ENCODE results near the gene NTN1.
"Not testable (repeated sequence)": the region's sequence is repeated elsewhere in the genome, so short reads cannot be mapped to it uniquely, and the experiment has no call there.

Gene NTN1

DNA sequence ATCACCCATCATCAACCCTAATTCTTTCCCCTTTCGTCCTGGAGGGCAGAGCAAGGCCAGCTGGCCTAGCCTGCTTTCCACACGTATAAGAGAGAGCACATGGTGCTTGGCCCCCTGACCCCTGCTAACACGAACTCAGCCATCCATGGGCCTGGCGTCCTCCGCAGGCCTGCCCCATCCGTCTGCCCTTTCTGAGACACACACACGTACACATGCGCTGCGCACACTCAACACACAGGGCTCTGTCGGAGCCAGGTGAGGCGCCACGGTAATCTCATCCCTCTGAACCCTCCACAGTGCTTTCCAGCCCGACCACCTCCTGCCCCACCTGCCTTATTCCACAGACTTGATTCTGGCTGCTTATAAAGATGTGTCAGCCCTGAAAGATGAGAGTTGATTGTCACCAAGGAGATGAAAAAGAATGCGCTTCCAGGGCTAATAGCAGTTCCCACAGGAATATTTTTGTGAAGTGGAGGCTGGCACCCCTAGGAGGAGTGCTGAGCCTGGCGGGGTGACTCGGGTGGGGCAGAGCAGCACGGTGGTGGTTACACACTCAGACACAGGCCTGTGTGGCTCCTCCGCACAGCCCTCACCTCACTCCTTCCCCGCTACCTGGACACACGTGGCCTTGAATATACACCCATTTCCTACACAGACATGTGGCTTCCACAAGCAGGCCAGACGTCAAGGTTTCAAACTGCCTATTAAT, 228.1 kb downstream of the NTN1 start:
- DNase-seq (ENCODE audit: low read depth in 1 of 2, low spot score in 1 of 2) = no peak
- no peak for TF ChIP-seq JUND (IDR thresholded peaks at IDR 0.05; ENCODE audit: low read depth)
- in situ Hi-C loops (cut with HindIII; ENCODE audit: low pct_unique_long_range_greater_than_20kb, low sequenced_read_pairs) = no loop called here

DNA sequence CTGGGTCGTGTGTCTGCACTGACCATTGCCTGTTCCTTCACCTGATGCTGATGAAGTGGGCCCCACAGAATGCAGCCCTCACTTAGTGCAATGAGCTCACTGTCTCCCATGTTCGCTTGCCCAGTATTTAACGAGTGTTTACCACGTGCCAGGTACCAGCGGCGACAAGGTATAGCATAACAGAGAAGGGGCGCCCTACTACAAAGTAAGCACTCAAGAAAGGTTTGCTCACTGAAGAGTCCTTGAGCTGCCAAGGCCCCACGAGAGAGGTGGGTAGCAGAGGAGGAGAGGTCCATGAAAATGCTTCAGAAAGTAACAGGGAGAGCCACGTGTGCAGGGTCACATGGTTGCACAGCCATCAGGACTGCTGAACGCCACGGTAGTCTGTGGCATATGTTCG, 230.0 kb downstream of the NTN1 start:
- no peak for TF ChIP-seq JUND (IDR thresholded peaks at IDR 0.05; ENCODE audit: low read depth)
- no peak for DNase-seq (ENCODE audit: low read depth in 1 of 2, low spot score in 1 of 2)
- in situ Hi-C loops (cut with HindIII; ENCODE audit: low pct_unique_long_range_greater_than_20kb, low sequenced_read_pairs) = no loop called here

DNA sequence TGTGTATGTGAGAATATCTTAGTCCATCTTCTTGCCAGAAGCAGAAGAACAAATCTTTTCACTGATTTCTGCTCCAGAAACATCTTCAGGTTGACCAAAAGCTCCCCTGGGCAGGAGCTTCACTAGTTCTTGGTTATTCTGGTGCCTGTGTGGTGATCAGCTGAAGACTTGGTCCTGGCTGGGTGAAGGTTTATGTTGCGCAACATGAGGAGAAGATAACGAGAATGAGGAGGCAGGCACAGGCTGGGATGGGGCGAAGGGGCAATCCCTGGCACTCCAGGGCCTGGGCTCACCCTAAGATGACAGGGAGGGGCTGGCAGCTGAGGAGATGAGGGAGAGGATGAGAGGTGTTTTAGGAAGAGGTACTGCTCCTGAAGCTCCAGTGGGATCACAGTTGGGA, 232.0 kb downstream of the NTN1 start:
- in situ Hi-C loops (cut with HindIII; ENCODE audit: low pct_unique_long_range_greater_than_20kb, low sequenced_read_pairs) = no loop called here
- TF ChIP-seq JUND (IDR thresholded peaks at IDR 0.05; ENCODE audit: low read depth) = no peak
- DNase-seq (ENCODE audit: low read depth in 1 of 2, low spot score in 1 of 2) = no peak

DNA sequence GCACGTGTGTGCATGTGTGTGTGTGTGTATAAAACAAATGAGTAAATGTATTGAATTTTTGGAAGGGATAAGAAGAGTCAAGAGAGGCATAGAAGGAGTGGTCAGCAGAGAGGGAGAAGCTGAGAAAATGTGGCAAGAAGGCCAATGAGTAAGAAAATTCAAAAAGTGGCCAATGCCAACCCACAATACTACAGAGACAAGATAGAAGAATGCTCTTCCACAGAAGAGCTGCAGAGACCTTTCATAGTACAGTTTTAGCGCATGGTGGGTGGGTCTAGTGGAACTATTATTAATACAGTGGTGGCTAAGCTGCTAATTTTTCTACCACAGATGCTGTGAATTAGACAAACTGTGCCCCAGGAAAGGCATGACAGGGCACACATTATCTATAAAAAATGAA, 233.5 kb downstream of the NTN1 start:
- TF ChIP-seq JUND (IDR thresholded peaks at IDR 0.05; ENCODE audit: low read depth) = no peak
- in situ Hi-C loops (cut with HindIII; ENCODE audit: low pct_unique_long_range_greater_than_20kb, low sequenced_read_pairs) = no loop called here
- no peak for DNase-seq (ENCODE audit: low read depth in 1 of 2, low spot score in 1 of 2)

DNA sequence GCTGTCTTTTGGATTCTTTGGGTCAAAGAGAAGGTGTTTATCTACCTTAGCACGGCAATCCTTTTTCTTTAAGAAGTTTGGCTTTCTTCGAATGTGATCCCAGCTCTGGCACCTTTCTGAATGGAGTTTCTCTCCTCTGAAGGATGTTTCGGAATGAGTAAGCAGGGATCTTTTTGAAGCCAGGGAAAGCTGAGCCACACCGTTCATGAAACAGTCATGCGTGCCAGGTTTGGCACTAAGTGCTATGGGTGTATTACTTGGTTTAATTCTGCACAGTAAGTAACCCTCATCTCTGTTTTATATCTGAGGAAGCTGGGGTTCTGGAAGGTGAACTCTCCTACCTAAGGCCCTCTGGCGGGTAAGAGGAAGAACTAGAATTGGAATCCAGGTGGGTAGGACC, 234.5 kb downstream of the NTN1 start:
- no peak for DNase-seq (ENCODE audit: low read depth in 1 of 2, low spot score in 1 of 2)
- in situ Hi-C loops (cut with HindIII; ENCODE audit: low pct_unique_long_range_greater_than_20kb, low sequenced_read_pairs) = no loop called here
- no peak for TF ChIP-seq JUND (IDR thresholded peaks at IDR 0.05; ENCODE audit: low read depth)

DNA sequence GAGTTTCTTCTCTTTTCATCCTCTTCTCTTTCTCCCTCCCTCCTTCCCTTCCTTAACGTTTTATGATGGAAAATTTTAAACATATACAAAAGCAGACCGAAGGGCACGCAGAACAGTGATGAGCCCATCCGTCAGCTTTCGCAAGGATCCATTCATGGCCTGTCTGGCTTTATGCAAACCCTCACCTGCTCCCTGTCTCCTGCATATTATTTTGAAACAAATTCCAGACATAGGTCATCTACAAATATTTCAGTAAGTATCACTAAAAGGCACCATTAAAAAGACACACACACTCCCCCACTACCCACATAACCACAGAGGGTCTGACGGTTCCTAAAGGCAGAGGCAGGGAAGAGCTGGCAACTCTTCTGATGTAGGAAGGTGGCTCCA, 235.0 kb downstream of the NTN1 start:
- DNase-seq (ENCODE audit: low read depth in 1 of 2, low spot score in 1 of 2) = no peak
- in situ Hi-C loops (cut with HindIII; ENCODE audit: low pct_unique_long_range_greater_than_20kb, low sequenced_read_pairs) = no loop called here
- no peak for TF ChIP-seq JUND (IDR thresholded peaks at IDR 0.05; ENCODE audit: low read depth)

DNA sequence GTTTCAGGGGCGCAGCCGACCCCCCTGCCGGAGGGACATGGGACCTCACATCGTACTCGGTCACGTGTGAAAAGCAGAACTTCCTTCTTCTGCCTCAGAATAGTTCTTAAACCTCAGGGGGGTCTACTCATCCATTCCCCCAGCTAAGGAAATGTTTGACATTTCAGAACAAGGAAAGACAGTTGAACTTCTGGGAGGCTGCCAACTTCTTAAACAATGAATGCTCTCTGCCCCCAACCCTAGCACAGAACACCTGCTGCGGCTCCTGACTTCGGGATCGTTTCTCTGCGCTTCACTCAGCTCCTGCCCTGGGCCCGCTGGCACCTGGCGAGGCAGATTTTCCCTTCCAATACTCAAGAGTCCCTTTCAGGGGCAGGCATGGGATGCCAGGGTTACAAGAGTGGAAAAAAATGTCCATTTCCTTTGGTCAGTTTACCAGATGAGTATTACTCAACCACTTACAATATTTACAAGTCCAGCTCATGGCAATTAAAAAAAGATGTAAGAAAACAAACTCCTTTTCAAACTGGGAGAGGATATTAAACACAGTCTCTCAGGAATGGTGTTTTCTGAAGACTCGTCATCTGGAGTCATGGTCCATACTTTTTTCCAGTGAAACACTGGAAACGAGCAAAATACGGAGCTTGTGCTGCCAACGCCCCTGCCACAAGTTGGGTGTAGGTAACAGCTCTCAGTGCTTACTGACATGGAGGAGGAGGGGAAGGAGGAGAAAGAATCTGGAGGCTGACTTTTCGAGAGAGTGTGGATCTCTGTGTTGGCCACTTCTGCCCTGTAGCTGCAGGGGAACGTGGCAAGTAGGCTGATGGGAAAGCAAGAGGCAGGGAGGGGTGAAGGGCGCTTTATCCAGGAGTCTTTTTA, 235.7 kb downstream of the NTN1 start:
- in situ Hi-C loops (cut with HindIII; ENCODE audit: low pct_unique_long_range_greater_than_20kb, low sequenced_read_pairs) = no loop called here
- TF ChIP-seq JUND (IDR thresholded peaks at IDR 0.05; ENCODE audit: low read depth) = no peak
- DNase-seq (ENCODE audit: low read depth in 1 of 2, low spot score in 1 of 2) = peak in 1 of 2 experiments; percentile 33

DNA sequence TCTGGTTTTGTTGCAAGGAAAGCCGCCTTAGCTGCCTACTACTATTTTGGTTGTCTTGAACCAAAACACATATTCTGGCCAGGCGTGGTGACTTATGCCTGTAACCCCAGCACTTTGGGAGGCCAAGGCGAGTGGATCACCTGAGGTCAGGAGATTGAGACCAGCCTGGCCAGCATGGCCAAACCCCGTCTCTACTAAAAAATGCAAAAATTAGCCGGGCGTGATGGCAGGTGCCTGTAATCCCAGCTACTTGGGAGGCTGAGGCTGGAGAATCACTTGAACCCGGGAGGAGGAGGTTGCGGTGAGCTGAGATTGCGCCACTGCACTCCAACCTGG, 236.3 kb downstream of the NTN1 start:
- in situ Hi-C loops (cut with HindIII; ENCODE audit: low pct_unique_long_range_greater_than_20kb, low sequenced_read_pairs); DNase-seq (ENCODE audit: low read depth in 1 of 2, low spot score in 1 of 2): not testable (repeated sequence)

DNA sequence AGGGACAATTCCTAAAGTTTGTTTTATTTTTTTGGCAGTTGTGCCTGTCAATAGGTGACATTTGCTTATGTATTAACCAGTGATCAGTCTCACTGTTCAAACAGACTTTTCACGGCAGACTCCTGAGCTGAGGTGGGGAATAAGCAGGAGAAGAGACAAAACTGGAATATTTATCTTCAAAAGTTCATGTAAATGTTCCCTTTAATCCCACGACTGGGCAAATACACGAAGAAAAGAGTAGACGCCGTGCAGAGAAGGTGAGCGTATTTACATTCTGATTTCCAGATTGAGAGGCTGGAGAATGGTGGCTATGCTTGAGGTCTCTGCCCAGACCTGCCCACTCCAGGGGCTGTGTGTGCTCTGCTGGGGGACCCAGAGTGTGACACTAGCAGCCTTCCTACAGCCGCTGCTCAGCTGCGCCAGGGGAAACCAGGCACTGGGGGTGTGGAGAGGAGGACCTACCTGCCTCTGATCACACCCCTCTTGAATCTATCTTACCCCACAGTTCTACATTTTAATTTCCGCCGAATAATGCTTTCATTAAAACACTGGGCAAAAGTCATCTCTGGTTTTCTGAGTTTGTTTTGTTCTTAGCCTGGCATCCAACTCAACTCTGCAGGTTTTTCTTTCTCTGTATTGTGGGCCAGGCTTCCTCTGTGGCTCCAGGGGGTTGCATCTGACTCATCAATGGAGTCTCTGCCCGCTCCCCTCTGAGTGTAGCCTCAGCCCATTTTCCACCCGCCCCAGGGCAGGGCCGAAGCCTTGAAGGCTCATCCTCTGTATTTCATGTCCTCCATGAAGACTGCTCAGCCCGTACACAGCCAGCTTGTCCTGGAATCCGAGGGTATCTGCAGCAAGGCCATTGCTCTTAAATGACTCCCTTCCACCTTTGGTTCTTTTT, 237.1 kb downstream of the NTN1 start:
- no peak for TF ChIP-seq JUND (IDR thresholded peaks at IDR 0.05; ENCODE audit: low read depth)
- in situ Hi-C loops (cut with HindIII; ENCODE audit: low pct_unique_long_range_greater_than_20kb, low sequenced_read_pairs) = no loop called here

DNA sequence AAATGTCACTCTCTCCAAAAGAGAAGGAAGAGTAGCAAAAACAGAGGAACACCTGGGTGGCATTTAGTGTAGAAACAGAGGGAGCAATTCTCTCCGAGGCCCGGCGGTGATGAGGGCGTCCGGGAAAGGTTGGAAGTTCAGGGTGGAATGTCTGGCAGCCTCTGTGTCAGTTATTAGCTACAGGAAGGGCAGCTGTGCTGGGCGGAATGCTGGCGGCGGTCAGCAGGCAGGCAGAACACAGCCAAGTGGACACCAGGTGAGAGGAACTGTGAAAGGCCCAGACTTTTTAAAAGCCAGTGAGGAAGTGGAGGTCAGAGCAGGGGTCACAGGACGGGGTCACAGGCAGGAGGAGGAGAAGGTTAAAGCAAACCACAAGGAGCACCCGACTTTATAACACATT, 238.1 kb downstream of the NTN1 start:
- DNase-seq (ENCODE audit: low read depth in 1 of 2, low spot score in 1 of 2) = no peak
- in situ Hi-C loops (cut with HindIII; ENCODE audit: low pct_unique_long_range_greater_than_20kb, low sequenced_read_pairs) = no loop called here
- TF ChIP-seq JUND (IDR thresholded peaks at IDR 0.05; ENCODE audit: low read depth) = no peak

More for the DNA sequence above, 237.1 kb downstream of the NTN1 start:
- peak in 1 of 2 experiments; percentile 51 for DNase-seq (ENCODE audit: low read depth in 1 of 2, low spot score in 1 of 2)

DNA sequence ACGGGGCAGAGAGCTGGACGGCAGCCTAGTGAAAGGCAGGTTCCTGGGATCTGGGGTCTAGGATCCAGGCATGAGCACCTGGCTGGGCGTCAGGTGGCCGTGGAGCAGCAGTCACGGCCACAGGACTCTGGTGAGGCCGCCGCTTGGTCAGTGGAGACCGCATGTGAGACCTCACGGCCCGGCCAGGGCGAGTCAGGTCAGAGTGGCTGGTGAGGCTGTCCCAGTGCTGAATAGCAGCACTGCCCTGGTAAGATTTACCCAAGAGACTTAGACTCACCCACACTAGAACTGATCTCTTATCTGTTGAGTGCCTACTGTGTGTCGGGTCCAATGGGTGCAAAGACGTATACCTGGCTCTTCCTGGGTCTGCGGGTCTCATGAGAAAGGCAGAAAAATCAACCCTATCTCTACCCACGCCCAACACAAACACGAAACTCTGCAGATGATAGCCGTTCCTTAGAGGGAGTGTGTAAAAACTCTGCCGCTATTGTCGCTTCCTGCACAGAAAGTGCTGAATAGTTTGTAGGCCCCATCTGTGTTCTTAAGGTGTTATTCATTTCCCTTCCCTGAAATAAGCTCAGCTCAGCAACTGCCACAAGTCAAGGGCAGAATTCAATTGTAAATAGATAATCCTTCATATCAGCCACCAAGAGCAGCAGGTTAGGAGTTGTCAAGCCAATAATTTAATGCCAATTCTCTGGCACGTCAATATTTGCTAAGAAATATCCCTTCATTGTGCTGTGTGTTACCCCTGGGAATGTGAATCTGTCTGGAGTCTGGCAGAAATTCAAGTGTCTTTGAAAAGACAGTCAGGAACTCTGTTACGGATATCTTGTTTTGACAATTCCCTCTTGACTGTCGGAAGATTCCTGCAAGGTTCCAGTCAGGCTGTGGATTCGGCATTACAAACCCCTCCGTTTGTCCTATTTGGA, 240.0 kb downstream of the NTN1 start:
- in situ Hi-C loops (cut with HindIII; ENCODE audit: low pct_unique_long_range_greater_than_20kb, low sequenced_read_pairs) = no loop called here
- DNase-seq (ENCODE audit: low read depth in 1 of 2, low spot score in 1 of 2) = no peak
- no peak for TF ChIP-seq JUND (IDR thresholded peaks at IDR 0.05; ENCODE audit: low read depth)
